A549 (cell line): ENCODE measurements around the gene PFN3. TPM values are rescaled to one million over a fixed set of nuclear protein-coding genes. Genes with fewer than 3 reads are reported as not detected.

Experiments used
- ATAC-seq, 2 experiments: fragments of 200-7000 bp in 1 of 2; fragments of >200 bp in 1 of 2; cut with Nextera tagmentation in 1 of 2; cut with Tn5 transposase in 1 of 2; 3 replicates each; pipeline versions ENCODE4 v1.8.0 to v1.9.1; 2018 to 2020; ENCODE audit warnings: mild to moderate bottlenecking in 1 of 2, moderate library complexity in 1 of 2
- CTCF ChIA-PET: fragments of 300-600 bp; sonication (Branson Sonifier 250); formaldehyde crosslinking; extraction: SDS; loops from one replicate; lab custom pipeline; 2021; ENCODE audit warnings: antibody characterized with exemption, inconsistent platforms; lab: Yijun Ruan, JAX
- POLR2A ChIA-PET: fragments of 350-600 bp; formaldehyde crosslinking; extraction: SDS; loops from one replicate; lab custom pipeline; 2021; ENCODE audit warnings: antibody characterized with exemption, inconsistent platforms; lab: Yijun Ruan, JAX
- DNase-seq, 2 experiments: peaks; one replicate each; pipeline versions ENCODE4 v3.0.0 to v3.0.0-alpha.2; 2011 to 2016; ENCODE audit warnings: low read depth in 1 of 2, low spot score in 1 of 2
- FAIRE-seq: peaks from 2 replicates; lab custom pipeline; 2011; peaks lifted over from hg19 to GRCh38; lab: Jason Lieb, UNC
- H3K27ac ChIP-seq, 2 experiments: fragments of >200 bp; sonication (Bioruptor Twin); formaldehyde crosslinking; 3 replicates each; pipeline ENCODE4 v1.5.1; 2016 to 2017
- H3K4me1 ChIP-seq: fragments of >200 bp; sonication (Bioruptor Twin); formaldehyde crosslinking; 3 replicates; pipeline ENCODE4 v1.6.1; 2016
- H3K4me2 ChIP-seq: fragments of >200 bp; sonication (Bioruptor Twin); formaldehyde crosslinking; 3 replicates; pipeline ENCODE4 v1.6.1; 2016
- H3K4me3 ChIP-seq: fragments of >200 bp; sonication (Bioruptor Twin); formaldehyde crosslinking; 3 replicates; pipeline ENCODE4 v1.5.1; 2016
- H3K9me3 ChIP-seq: fragments of >200 bp; sonication (Bioruptor Twin); formaldehyde crosslinking; 3 replicates; pipeline ENCODE4 v1.6.1; 2016
- CBX2 ChIP-seq: fragments of 200-600 bp; sonication (generic); IDR thresholded peaks from 2 replicates; pipeline ENCODE4 v1.6.1; 2016; ENCODE audit warnings: low read depth, mild to moderate bottlenecking, borderline replicate concordance
- CHD4 ChIP-seq: fragments of 200-600 bp; sonication (generic); IDR thresholded peaks from 2 replicates; pipeline ENCODE4 v1.6.1; 2016; ENCODE audit warnings: antibody characterized with exemption, mild to moderate bottlenecking, borderline replicate concordance
- EP300 ChIP-seq, 2 experiments: fragments of >200 bp; sonication (Bioruptor Twin); formaldehyde crosslinking; IDR thresholded peaks; 2 replicates in 1 of 2; 3 replicates in 1 of 2; pipeline ENCODE4 v1.6.1; 2016 to 2017
- FOSB ChIP-seq: fragments of 250-450 bp; sonication (Bioruptor Pico); IDR thresholded peaks from 2 replicates; pipeline ENCODE4 v1.5.0; 2020; ENCODE audit warnings: mild to moderate bottlenecking, moderate library complexity
- FOXS1 ChIP-seq: fragments of 250-450 bp; sonication (Bioruptor Pico); IDR thresholded peaks from 2 replicates; pipeline ENCODE4 v1.5.0; 2020; ENCODE audit warnings: mild to moderate bottlenecking, moderate library complexity
- HEYL ChIP-seq: fragments of 250-450 bp; sonication (Bioruptor Pico); IDR thresholded peaks from 2 replicates; pipeline ENCODE4 v1.8.0; 2021; ENCODE audit warnings: mild to moderate bottlenecking, moderate library complexity
- HOXB5 ChIP-seq: fragments of 250-450 bp; sonication (Bioruptor Pico); IDR thresholded peaks from 2 replicates; pipeline ENCODE4 v1.5.0; 2020; ENCODE audit warnings: mild to moderate bottlenecking, moderate library complexity
- JUNB ChIP-seq: fragments of >200 bp; sonication (Bioruptor Twin); formaldehyde crosslinking; IDR thresholded peaks from 2 replicates; pipeline ENCODE4 v1.6.1; 2016
- MAFK ChIP-seq: fragments of 450-650 bp; IDR thresholded peaks from 2 replicates; pipeline ENCODE4 v1.6.1; 2014; ENCODE audit not compliant: partially characterized antibody
- NFE2L2 ChIP-seq: fragments of 150-350 bp; conservative IDR thresholded peaks from 2 replicates; pipeline ENCODE4 v1.6.1; 2014; ENCODE audit warnings: low read length
- NR3C1 ChIP-seq: fragments of >200 bp; sonication (Bioruptor Twin); formaldehyde crosslinking; IDR thresholded peaks from 3 replicates; pipeline ENCODE4 v1.6.1; 2017
- POLR2A ChIP-seq: IDR thresholded peaks from 2 replicates; pipeline ENCODE4 v1.6.1; 2012; ENCODE audit warnings: mild to moderate bottlenecking, low read length
- RAD21 ChIP-seq, 2 experiments: fragments of >200 bp in 1 of 2; sonication (Bioruptor Twin) in 1 of 2; formaldehyde crosslinking in 1 of 2; IDR thresholded peaks in 1 of 2; conservative IDR thresholded peaks in 1 of 2; 2 replicates in 1 of 2; 3 replicates in 1 of 2; pipeline ENCODE4 v1.6.1; 2012 to 2018; ENCODE audit warnings: inconsistent platforms in 1 of 2
- RNF2 ChIP-seq: fragments of 200-600 bp; sonication (generic); IDR thresholded peaks from 2 replicates; pipeline ENCODE4 v1.6.1; 2016; ENCODE audit warnings: low read depth, mild to moderate bottlenecking, antibody characterized with exemption, moderate library complexity, borderline replicate concordance
- TP53 ChIP-seq: fragments of 250-450 bp; sonication (Bioruptor Pico); IDR thresholded peaks from 2 replicates; pipeline ENCODE4 v1.5.0; 2021; ENCODE audit warnings: mild to moderate bottlenecking, moderate library complexity
- ZC3H11A ChIP-seq: fragments of 450-650 bp; IDR thresholded peaks from 2 replicates; pipeline ENCODE4 v1.6.1; 2014; ENCODE audit warnings: antibody characterized with exemption, mild to moderate bottlenecking
- WGBS: methylation state at CpG from one replicate; pipeline ENCODE4 v1.1.6; 2017; ENCODE audit errors: missing lambda C conversion rate; 5-methylcytosine and 5-hydroxymethylcytosine counted together
- polyA plus RNA-seq, 4 experiments: library from polyadenylated mRNA; depleted of rRNA in 3 of 4; stranded (reverse); fragments of >200 nt; fragmentation: RNase III in 1 of 4; extraction: RNeasy Plus Mini Kit Qiagen cat#74134 plus additional on column Dnase treatment in 1 of 4; gene quantifications; 2 replicates in 3 of 4; 3 replicates in 1 of 4; pipeline ENCODE4 v1.2.3, GENCODE V29; 2011 to 2017
- TF ChIP-seq, protein P1 (sequence below): fragments of 250-450 bp; sonication (Bioruptor Pico); IDR thresholded peaks from 2 replicates; pipeline ENCODE4 v1.5.0; 2021; ENCODE audit warnings: mild to moderate bottlenecking, moderate library complexity, borderline replicate concordance
- TF ChIP-seq, protein P2 (sequence below): IDR thresholded peaks from 2 replicates; pipeline ENCODE4 v1.6.1; 2012; ENCODE audit warnings: low read depth, borderline replicate concordance
- TF ChIP-seq, protein P3 (sequence below): fragments of >200 bp; sonication (Bioruptor Twin); formaldehyde crosslinking; IDR thresholded peaks from 2 replicates; pipeline ENCODE4 v1.6.1; 2016
- TF ChIP-seq, protein P4 (sequence below): fragments of 200-600 bp; sonication (generic); IDR thresholded peaks from 2 replicates; pipeline ENCODE4 v1.6.1; 2016; ENCODE audit warnings: antibody characterized with exemption, mild to moderate bottlenecking, moderate library complexity
- TF ChIP-seq, protein P5 (sequence below): IDR thresholded peaks from 2 replicates; pipeline ENCODE4 v1.6.1; 2012
- TF ChIP-seq, protein P6 (sequence below): fragments of 450-650 bp; IDR thresholded peaks from 2 replicates; pipeline ENCODE4 v1.6.1; 2014; ENCODE audit warnings: antibody characterized with exemption

Gene PFN3
- polyA plus RNA-seq, 2 of the 4 experiments (the other 2 are of a cell fraction) = not detected

DNA sequence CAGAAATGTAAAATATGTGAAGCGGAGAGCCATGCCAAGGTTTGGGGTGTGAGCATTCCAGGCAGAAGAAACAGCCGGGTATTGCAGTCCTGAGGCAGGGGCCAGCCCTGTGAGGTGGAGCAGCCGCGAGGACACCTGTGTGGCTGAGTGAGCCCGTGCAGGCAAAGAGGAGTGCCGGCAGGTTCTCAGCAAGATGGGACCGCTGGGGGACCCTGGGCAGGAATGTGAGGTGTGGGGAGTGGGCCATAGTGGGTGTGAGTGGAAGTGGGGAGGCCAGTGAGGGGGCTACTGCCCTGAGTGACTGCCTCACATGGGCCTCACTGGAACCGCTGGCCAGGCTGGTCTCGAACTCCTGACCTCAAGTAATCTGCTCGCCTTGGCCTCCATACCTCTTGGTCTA lies 38.0 kb upstream of the PFN3 start (continued):
- TF ChIP-seq TP53 (CRISPR knock-in tag) (no peak), NFE2L2 (no peak), NR3C1 (no peak), RNF2 (no peak)
- TF ChIP-seq, protein P1, sequence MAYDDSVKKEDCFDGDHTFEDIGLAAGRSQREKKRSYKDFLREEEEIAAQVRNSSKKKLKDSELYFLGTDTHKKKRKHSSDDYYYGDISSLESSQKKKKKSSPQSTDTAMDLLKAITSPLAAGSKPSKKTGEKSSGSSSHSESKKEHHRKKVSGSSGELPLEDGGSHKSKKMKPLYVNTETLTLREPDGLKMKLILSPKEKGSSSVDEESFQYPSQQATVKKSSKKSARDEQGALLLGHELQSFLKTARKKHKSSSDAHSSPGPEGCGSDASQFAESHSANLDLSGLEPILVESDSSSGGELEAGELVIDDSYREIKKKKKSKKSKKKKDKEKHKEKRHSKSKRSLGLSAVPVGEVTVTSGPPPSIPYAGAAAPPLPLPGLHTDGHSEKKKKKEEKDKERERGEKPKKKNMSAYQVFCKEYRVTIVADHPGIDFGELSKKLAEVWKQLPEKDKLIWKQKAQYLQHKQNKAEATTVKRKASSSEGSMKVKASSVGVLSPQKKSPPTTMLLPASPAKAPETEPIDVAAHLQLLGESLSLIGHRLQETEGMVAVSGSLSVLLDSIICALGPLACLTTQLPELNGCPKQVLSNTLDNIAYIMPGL = no peak

DNA sequence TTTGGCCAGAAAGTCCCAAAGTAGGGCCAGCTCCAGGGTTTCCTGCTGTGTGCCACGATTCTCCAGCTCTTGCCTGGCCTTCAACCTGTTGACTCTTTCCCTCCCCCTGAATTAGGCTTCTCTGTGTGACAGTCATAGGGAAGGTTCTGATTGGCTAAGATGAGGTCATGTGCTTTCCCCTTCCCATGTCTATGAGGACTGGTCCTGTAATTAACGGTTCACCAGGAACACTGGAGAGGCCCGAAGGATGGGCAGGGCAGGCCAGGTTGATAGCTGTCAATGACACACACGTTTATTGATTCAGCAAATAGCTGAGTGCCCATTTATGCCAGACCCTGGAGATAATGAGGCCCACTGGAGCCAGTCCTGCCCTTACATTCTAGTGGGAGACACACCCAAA lies 37.2 kb upstream of the PFN3 start:
- CTCF ChIA-PET = interaction anchor here (0.8 to 25.5 kb wide), 5 partner anchors 10 to 48 kb away, joined by 3 to 871 read pairs (median 142); partner anchors contain the start of genes F12, GRK6, PFN3 and PRR7
- no peak for DNase-seq

DNA sequence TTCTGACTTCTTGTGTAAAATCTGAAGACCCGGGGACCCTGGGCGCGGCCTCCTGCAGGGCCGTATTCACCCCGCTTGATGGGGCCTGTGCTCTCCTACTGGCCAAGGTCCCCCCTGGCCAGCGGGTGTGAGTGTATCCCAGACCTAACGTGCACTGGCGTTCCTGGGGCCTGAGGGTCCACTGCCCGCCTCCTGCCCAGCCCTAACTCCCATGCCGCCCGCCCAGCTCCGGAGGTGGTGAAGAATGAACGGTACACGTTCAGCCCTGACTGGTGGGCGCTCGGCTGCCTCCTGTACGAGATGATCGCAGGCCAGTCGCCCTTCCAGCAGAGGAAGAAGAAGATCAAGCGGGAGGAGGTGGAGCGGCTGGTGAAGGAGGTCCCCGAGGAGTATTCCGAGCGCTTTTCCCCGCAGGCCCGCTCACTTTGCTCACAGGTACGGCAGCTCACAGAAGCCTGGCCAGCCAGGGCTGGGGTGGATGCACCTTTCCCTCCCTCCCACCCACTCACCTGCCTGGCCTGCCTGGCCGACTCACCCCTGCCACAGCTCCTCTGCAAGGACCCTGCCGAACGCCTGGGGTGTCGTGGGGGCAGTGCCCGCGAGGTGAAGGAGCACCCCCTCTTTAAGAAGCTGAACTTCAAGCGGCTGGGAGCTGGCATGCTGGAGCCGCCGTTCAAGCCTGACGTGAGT lies 35.5 kb upstream of the PFN3 start:
- WGBS = 93% methylated on average over 27 of the region's 37 CpGs
- Histone ChIP-seq H3K4me1 (no peaks in the 10 kb centered on the region), H3K27ac (no peak overlapping the region), H3K4me2 (no peak overlapping the region), H3K9me3 (no peaks in the 10 kb centered on the region), H3K4me3 (no peak overlapping the region)
- DNase-seq = no peak
- FAIRE-seq = no peak
- ATAC-seq = no peak
- ChIA-PET CTCF (interaction anchor here (2.6 to 25.5 kb wide), 4 partner anchors 11 to 46 kb away, joined by 6 to 871 read pairs (median 250); partner anchors contain the start of genes F12, GRK6, PFN3 and PRR7), POLR2A (interaction anchor here (1.7 kb wide), 1 partner anchor 10 kb away, joined by 13 read pairs; the partner anchor contains the start of gene GRK6)
- TF ChIP-seq FOSB (CRISPR knock-in tag) (no peak), MAFK (no peak), JUNB (no peak), EP300 (IDR thresholded peaks at IDR 0.05) (no peak), HEYL (no peak), POLR2A (no peak), RAD21 (conservative IDR thresholded peaks at IDR 0.05 in 1 of 2, IDR thresholded peaks at IDR 0.05 in 1 of 2) (no peak), CBX2 (no peak), TP53 (CRISPR knock-in tag) (no peak), ZC3H11A (no peak), CHD4 (no peak), FOXS1 (no peak), HOXB5 (CRISPR knock-in tag) (no peak)
- TF ChIP-seq, protein P2, sequence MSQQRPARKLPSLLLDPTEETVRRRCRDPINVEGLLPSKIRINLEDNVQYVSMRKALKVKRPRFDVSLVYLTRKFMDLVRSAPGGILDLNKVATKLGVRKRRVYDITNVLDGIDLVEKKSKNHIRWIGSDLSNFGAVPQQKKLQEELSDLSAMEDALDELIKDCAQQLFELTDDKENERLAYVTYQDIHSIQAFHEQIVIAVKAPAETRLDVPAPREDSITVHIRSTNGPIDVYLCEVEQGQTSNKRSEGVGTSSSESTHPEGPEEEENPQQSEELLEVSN = no peak
- TF ChIP-seq, protein P3, sequence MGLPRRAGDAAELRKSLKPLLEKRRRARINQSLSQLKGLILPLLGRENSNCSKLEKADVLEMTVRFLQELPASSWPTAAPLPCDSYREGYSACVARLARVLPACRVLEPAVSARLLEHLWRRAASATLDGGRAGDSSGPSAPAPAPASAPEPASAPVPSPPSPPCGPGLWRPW = no peak
- TF ChIP-seq, protein P1 = no peak
- TF ChIP-seq, protein P4, sequence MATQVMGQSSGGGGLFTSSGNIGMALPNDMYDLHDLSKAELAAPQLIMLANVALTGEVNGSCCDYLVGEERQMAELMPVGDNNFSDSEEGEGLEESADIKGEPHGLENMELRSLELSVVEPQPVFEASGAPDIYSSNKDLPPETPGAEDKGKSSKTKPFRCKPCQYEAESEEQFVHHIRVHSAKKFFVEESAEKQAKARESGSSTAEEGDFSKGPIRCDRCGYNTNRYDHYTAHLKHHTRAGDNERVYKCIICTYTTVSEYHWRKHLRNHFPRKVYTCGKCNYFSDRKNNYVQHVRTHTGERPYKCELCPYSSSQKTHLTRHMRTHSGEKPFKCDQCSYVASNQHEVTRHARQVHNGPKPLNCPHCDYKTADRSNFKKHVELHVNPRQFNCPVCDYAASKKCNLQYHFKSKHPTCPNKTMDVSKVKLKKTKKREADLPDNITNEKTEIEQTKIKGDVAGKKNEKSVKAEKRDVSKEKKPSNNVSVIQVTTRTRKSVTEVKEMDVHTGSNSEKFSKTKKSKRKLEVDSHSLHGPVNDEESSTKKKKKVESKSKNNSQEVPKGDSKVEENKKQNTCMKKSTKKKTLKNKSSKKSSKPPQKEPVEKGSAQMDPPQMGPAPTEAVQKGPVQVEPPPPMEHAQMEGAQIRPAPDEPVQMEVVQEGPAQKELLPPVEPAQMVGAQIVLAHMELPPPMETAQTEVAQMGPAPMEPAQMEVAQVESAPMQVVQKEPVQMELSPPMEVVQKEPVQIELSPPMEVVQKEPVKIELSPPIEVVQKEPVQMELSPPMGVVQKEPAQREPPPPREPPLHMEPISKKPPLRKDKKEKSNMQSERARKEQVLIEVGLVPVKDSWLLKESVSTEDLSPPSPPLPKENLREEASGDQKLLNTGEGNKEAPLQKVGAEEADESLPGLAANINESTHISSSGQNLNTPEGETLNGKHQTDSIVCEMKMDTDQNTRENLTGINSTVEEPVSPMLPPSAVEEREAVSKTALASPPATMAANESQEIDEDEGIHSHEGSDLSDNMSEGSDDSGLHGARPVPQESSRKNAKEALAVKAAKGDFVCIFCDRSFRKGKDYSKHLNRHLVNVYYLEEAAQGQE = no peak
- TF ChIP-seq, protein P5, sequence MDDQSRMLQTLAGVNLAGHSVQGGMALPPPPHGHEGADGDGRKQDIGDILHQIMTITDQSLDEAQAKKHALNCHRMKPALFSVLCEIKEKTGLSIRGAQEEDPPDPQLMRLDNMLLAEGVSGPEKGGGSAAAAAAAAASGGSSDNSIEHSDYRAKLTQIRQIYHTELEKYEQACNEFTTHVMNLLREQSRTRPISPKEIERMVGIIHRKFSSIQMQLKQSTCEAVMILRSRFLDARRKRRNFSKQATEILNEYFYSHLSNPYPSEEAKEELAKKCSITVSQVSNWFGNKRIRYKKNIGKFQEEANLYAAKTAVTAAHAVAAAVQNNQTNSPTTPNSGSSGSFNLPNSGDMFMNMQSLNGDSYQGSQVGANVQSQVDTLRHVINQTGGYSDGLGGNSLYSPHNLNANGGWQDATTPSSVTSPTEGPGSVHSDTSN = no peak

More for the DNA sequence above, 37.2 kb upstream of the PFN3 start:
- ATAC-seq (0 out of 6 replicates have a peak, but pooled peaks of 1 of the 2 experiments have one; percentile 2), FAIRE-seq (no peak)
- H3K27ac ChIP-seq = no peak overlapping the region
- TF ChIP-seq POLR2A = no peak
- TF ChIP-seq, protein P6, sequence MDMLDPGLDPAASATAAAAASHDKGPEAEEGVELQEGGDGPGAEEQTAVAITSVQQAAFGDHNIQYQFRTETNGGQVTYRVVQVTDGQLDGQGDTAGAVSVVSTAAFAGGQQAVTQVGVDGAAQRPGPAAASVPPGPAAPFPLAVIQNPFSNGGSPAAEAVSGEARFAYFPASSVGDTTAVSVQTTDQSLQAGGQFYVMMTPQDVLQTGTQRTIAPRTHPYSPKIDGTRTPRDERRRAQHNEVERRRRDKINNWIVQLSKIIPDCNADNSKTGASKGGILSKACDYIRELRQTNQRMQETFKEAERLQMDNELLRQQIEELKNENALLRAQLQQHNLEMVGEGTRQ = peak; percentile 22; the same call in 1 of the 2 replicates
- TF ChIP-seq, all 56 proteins: peak for 1
- Histone ChIP-seq H3K4me3 (no peak overlapping the region), H3K9me3 (no peaks in the 10 kb centered on the region), H3K4me1 (no peaks in the 10 kb centered on the region), H3K4me2 (no peak overlapping the region)
- WGBS = 71% methylated on average over 4 of the region's 4 CpGs
- POLR2A ChIA-PET = interaction anchor here (1.7 to 3.7 kb wide), 2 partner anchors 10 to 11 kb away, joined by 12 to 13 read pairs; partner anchors contain the start of genes GRK6 and PRR7
